Measurements from ENCODE around the gene FBRSL1.
"Not testable (repeated sequence)": the region's sequence is repeated elsewhere in the genome, so short reads cannot be mapped to it uniquely, and the experiment has no call there.

FBRSL1 gene

GRCh38 chr12:132472386-132472785, 17.6 kb upstream of the FBRSL1 start:
- no peak for DNase-seq

GRCh38 chr12:132474237-132474741, 15.7 kb upstream of the FBRSL1 start:
- no peak for DNase-seq

GRCh38 chr12:132474799-132475303, 15.1 kb upstream of the FBRSL1 start:
- not testable (repeated sequence) for DNase-seq

GRCh38 chr12:132475304-132476037, 14.5 kb upstream of the FBRSL1 start:
- DNase-seq, result no peak

- no peak for DNase-seq
These were observed 13.9 kb upstream of the FBRSL1 start for GRCh38 chr12:132476038-132476414.

GRCh38 chr12:132476421-132476820, 13.5 kb upstream of the FBRSL1 start:
- DNase-seq, result no peak

- DNase-seq, result no peak
These were observed 12.8 kb upstream of the FBRSL1 start for GRCh38 chr12:132477017-132477702.

GRCh38 chr12:132477703-132478432, 12.1 kb upstream of the FBRSL1 start:
- no peak for DNase-seq

GRCh38 chr12:132478433-132478803, 11.5 kb upstream of the FBRSL1 start:
- no peak for DNase-seq

GRCh38 chr12:132478845-132479244, 11.1 kb upstream of the FBRSL1 start:
- no peak for DNase-seq

GRCh38 chr12:132479291-132479690, 10.7 kb upstream of the FBRSL1 start:
- DNase-seq, result no peak

- DNase-seq, result no peak
These were observed 9.9 kb upstream of the FBRSL1 start for GRCh38 chr12:132479938-132480622.

GRCh38 chr12:132480623-132481132, 9.3 kb upstream of the FBRSL1 start:
- no peak for DNase-seq

- DNase-seq, result no peak
These were observed 8.6 kb upstream of the FBRSL1 start for GRCh38 chr12:132481345-132481744.

- no peak for DNase-seq
These were observed 7.9 kb upstream of the FBRSL1 start for GRCh38 chr12:132481771-132482745.

GRCh38 chr12:132482771-132483170, 7.2 kb upstream of the FBRSL1 start:
- no peak for DNase-seq

- DNase-seq, result no peak
These were observed 6.7 kb upstream of the FBRSL1 start for GRCh38 chr12:132483208-132483607.

GRCh38 chr12:132483612-132484011, 6.3 kb upstream of the FBRSL1 start:
- no peak for DNase-seq

GRCh38 chr12:132484183-132484890, 5.6 kb upstream of the FBRSL1 start:
- DNase-seq, result no peak

GRCh38 chr12:132484891-132485441, 5.0 kb upstream of the FBRSL1 start:
- no peak for DNase-seq

All from stimulated activated CD8-positive, alpha-beta memory T cell treated with anti-CD3 and anti-CD28 coated beads, Interleukin-4, amount 100 ng/mL, for 48 hours (primary cell).